ENCODE results near the gene HTRA3.

DNA sequence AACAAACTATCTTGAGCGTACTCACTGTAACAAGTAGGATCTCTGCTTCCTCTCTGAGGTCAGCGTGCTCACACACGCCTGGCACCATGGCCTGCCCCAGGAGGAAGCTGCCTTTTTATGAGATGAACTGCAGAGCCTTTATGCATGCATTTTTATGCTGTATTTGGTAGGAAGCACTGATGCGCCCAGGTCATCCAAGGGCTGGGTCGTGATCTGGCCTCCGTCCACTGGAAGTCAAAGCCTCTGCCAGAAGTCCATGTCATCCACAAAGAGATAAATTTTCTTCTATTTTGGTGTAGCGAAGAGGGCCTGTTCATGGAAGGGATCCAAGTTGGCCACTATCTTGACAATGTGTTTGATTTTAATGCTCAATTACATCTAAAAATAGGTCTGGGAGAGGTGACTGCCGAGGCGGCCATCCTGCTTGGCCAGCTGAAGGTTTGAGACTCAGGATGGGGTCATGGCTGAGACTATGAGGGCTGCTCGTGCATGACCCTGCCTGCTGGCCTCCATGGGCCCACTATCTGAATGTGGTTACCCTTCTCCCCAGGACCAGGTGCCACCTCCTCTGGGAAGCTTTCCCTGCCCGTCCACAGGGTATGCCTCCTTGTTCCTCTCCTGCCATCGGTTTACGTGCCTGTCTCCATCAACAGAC lies 50.3 kb downstream of the HTRA3 start:
- TF ChIP-seq YY1 (IDR thresholded peaks at IDR 0.05; ENCODE audit: insufficient read depth, insufficient read length) (no peak), ZNF274 (IDR thresholded peaks at IDR 0.05; ENCODE audit: low read depth, low read length) (no peak), SUZ12 (IDR thresholded peaks at IDR 0.05; ENCODE audit: extremely low read depth, insufficient read depth, insufficient read length) (no peak)

Measured in NT2/D1 (cell line).